ENCODE data around the gene AP5S1. TPM values are rescaled to one million over a fixed set of nuclear protein-coding genes. Genes with fewer than 3 reads are reported as not detected.
A peak's percentile ranks its signal among the peaks of the same experiment; 100 is the strongest.

The AP5S1 gene
- total RNA-seq, 1 experiment from 2014 or later, result 3.9 TPM

DNA sequence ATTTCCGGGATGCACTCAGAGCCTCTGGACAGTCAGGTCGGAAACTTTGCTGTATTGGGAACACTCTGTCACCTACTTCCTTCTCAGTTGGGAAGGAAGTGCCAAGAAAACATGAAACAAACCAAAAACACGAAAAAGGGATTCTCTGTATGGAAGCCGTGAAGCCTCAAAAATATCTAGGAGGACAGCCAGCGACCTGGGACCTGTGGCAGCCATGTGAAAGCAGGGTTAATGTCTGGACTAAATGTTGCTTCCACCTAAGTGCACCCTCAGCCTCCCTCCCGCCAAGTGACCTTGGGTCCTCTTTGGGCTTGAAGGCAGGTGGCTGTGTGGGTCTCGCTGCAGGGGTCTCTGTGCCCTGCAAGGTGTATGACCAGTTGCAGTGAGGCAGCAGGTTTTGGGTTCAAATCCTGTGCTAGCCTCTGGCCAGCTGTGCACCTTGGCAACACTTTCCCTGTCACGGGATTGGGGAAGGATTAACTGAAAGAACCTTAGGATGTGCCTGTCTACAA, 27.1 kb downstream of the AP5S1 start:
- Histone ChIP-seq H4K8ac (replicated peaks; ENCODE audit: insufficient read length, low read depth, low read length) (no peak overlapping the region), H3K27ac (ENCODE audit: insufficient read length, low read depth, low read length) (no peak overlapping the region), H4K5ac (ENCODE audit: insufficient read length, low read depth, low read length) (no peak overlapping the region), H2BK120ac (ENCODE audit: low read depth, low read length, poor library complexity, severe bottlenecking) (no peak overlapping the region), H3K56ac (ENCODE audit: insufficient read length, low read depth, low read length) (no peak overlapping the region), H4K20me1 (ENCODE audit: control insufficient read depth, insufficient read depth, insufficient read length) (no peaks in the 10 kb centered on the region), H2BK5ac (ENCODE audit: insufficient read length, low read length) (no peak overlapping the region), H2AFZ (ENCODE audit: low read length) (no peak overlapping the region), H3K9me3 (ENCODE audit: control insufficient read depth, low read depth, low read length) (no peaks in the 10 kb centered on the region), H2BK12ac (ENCODE audit: insufficient read length, low read depth, low read length) (no peak overlapping the region), H3K9ac (ENCODE audit: extremely low read depth, insufficient read length, low read length) (peak overlapping the region; percentile 68), H3K23ac (ENCODE audit: insufficient read length, low read depth, low read length) (no peak overlapping the region), H3K18ac (ENCODE audit: insufficient read length, low read depth, low read length) (no peak overlapping the region), H3K27me3 (ENCODE audit: insufficient read depth, low read length) (no peaks in the 10 kb centered on the region), H3K23me2 (ENCODE audit: insufficient read length, low read depth, low read length, poor library complexity, severe bottlenecking) (peaks cover 13% of the 10 kb centered on the region), H3K4me2 (ENCODE audit: insufficient read depth, insufficient read length, low read length) (peak overlapping the region; percentile 84), H3K4ac (ENCODE audit: low read depth, low read length) (no peak overlapping the region), H4K91ac (ENCODE audit: insufficient read length, low read depth, low read length) (no peak overlapping the region), H3T11ph (ENCODE audit: low read length) (no peak overlapping the region), H3K79me2 (ENCODE audit: insufficient read depth, low read length) (no peaks in the 10 kb centered on the region; the same call in 1 of the 2 replicates), H3K14ac (ENCODE audit: insufficient read depth, low read length) (peak overlapping the region; percentile 68; the same call in 1 of the 2 replicates), H2AK5ac (ENCODE audit: insufficient read length, low read length) (no peak overlapping the region), H2BK15ac (ENCODE audit: low read depth, low read length) (no peak overlapping the region), H3K79me1 (ENCODE audit: insufficient read depth, low read depth, low read length, poor library complexity, severe bottlenecking) (no peaks in the 10 kb centered on the region), H2BK20ac (ENCODE audit: low read depth, low read length, poor library complexity, severe bottlenecking) (no peak overlapping the region), H3K4me1 (ENCODE audit: insufficient read depth, low read length) (no peaks in the 10 kb centered on the region)
- no peaks in the 10 kb centered on the region for H3K9me3 Mint-ChIP-seq
- H3K27me3 Mint-ChIP-seq (ENCODE audit: low read depth), result no peaks in the 10 kb centered on the region
- H3K27ac Mint-ChIP-seq, result peak overlapping the region in 2 of 3 experiments; percentile 70 to 72; a peak in 3 of 7 replicates
- no peak for DNase-seq
- no CpG with 5 or more reads among the region's 8 CpGs for WGBS (ENCODE audit: extremely low coverage, insufficient read length, low lambda C conversion rate)
- peaks cover 7 to 10% of the 10 kb centered on the region in 2 experiments for H3K4me1 Mint-ChIP-seq
- H3K4me3 Mint-ChIP-seq, result peak overlapping the region; percentile 81 to 90
- TF ChIP-seq, protein P1, sequence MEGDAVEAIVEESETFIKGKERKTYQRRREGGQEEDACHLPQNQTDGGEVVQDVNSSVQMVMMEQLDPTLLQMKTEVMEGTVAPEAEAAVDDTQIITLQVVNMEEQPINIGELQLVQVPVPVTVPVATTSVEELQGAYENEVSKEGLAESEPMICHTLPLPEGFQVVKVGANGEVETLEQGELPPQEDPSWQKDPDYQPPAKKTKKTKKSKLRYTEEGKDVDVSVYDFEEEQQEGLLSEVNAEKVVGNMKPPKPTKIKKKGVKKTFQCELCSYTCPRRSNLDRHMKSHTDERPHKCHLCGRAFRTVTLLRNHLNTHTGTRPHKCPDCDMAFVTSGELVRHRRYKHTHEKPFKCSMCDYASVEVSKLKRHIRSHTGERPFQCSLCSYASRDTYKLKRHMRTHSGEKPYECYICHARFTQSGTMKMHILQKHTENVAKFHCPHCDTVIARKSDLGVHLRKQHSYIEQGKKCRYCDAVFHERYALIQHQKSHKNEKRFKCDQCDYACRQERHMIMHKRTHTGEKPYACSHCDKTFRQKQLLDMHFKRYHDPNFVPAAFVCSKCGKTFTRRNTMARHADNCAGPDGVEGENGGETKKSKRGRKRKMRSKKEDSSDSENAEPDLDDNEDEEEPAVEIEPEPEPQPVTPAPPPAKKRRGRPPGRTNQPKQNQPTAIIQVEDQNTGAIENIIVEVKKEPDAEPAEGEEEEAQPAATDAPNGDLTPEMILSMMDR (conservative IDR thresholded peaks at IDR 0.05), result no peak
- H3K36me3 Mint-ChIP-seq (ENCODE audit: insufficient read depth in 1 of 3, low read depth in 3 of 3), result 0 out of 7 replicates have a peak, but pooled peaks cover 0 to 5% (median 0%) of the 10 kb centered on the region in 3 experiments
